ENCODE measurements around the gene KRT86. TPM values are rescaled to one million over a fixed set of nuclear protein-coding genes. Genes with fewer than 3 reads are reported as not detected.
A peak's percentile ranks its signal among the peaks of the same experiment; 100 is the strongest.

The KRT86 gene
- total and polyA plus RNA-seq, 2 of the 8 experiments (the other 6 are each of a cell fraction or from before 2014, with no cell fraction given): 0.12 TPM; not detected in 1

- Histone ChIP-seq H2BK120ac (replicated peaks; ENCODE audit: low read depth, low read length) (no peak overlapping the region), H3K4ac (replicated peaks; ENCODE audit: insufficient read length, low read depth, low read length) (no peak overlapping the region), H4K20me1 (replicated peaks in 1 of 2; ENCODE audit: control insufficient read depth in 1 of 2, insufficient read depth in 2 of 2, low read length in 2 of 2) (no peaks in the 10 kb centered on the region), H3K56ac (replicated peaks; ENCODE audit: insufficient read length, low read depth, low read length) (no peak overlapping the region), H3K23me2 (ENCODE audit: low read depth, low read length) (peaks cover 10% of the 10 kb centered on the region; the same call in 1 of the 2 replicates), H3K14ac (ENCODE audit: insufficient read length) (no peak overlapping the region), H2BK12ac (ENCODE audit: low read depth, low read length) (no peak overlapping the region), H3K36me3 (ENCODE audit: control insufficient read depth in 2 of 4, insufficient read depth in 4 of 4, low read length in 3 of 4) (no peaks in the 10 kb centered on the region), H3K18ac (ENCODE audit: extremely low read depth, low read length) (no peak overlapping the region), H2AK5ac (ENCODE audit: low read depth, low read length) (no peak overlapping the region), H3K27ac (ENCODE audit: low read depth, low read length) (no peak overlapping the region), H4K8ac (ENCODE audit: extremely low read depth, insufficient read depth, low read length) (no peak overlapping the region), H3K4me1 (replicated peaks in 1 of 4; ENCODE audit: control insufficient read depth in 3 of 4, insufficient read depth in 4 of 4, low read length in 3 of 4) (peaks cover 0 to 2% (median 0%) of the 10 kb centered on the region in 4 experiments; a peak in 1 of 7 replicates), H3K79me2 (ENCODE audit: control insufficient read depth in 1 of 2, insufficient read depth in 2 of 2, low read length in 2 of 2) (no peaks in the 10 kb centered on the region), H2BK20ac (ENCODE audit: low read length) (no peak overlapping the region), H2BK15ac (ENCODE audit: low read length) (0 out of 2 replicates have a peak overlapping the region, but pooled peaks have one; percentile 12), H3K27me3 (replicated peaks in 1 of 4; ENCODE audit: control insufficient read depth in 3 of 4, extremely low read depth in 1 of 4, insufficient read depth in 3 of 4, low read length in 3 of 4) (peaks cover 21 to 47% (median 36%) of the 10 kb centered on the region in 4 experiments), H3K9me3 (ENCODE audit: insufficient read depth in 2 of 2, low read depth in 1 of 2, low read length in 1 of 2) (no peaks in the 10 kb centered on the region; a peak in 1 of 4 replicates), H3K79me1 (ENCODE audit: low read depth, low read length) (no peaks in the 10 kb centered on the region), H3K4me2 (ENCODE audit: insufficient read depth in 1 of 2, low read depth in 2 of 2, low read length in 2 of 2) (no peak overlapping the region), H4K5ac (ENCODE audit: insufficient read length, low read depth, low read length) (no peak overlapping the region), H3K4me3 (ENCODE audit: extremely low read depth in 1 of 4, insufficient read depth in 2 of 4, low read depth in 3 of 4, low read length in 4 of 4) (no peak overlapping the region), H4K91ac (replicated peaks; ENCODE audit: insufficient read length, low read length) (no peak overlapping the region), H3K9ac (replicated peaks in 1 of 4; ENCODE audit: extremely low read depth in 1 of 4, low read depth in 3 of 4, low read length in 3 of 4) (no peak overlapping the region), H2BK5ac (ENCODE audit: low read depth, low read length) (no peak overlapping the region), H2AFZ (ENCODE audit: low read length) (no peak overlapping the region), H3K23ac (ENCODE audit: insufficient read length) (no peak overlapping the region)
- FAIRE-seq (no peak), DNase-seq (ENCODE audit: low read depth in 1 of 2, low spot score in 2 of 2) (no peak)
- 88% methylated on average over 5 of the region's 5 CpGs; no CpG with 5 or more reads in 1 of the 2 experiments for WGBS, 2 experiments (ENCODE audit: extremely low coverage in 1 of 2, insufficient coverage in 1 of 2, insufficient read length in 1 of 2, insufficient replicate concordance in 2 of 2, low coverage in 1 of 2, low lambda C conversion rate in 2 of 2, missing lambda C conversion rate in 1 of 2)
- ChIA-PET CTCF (ENCODE audit: partially characterized antibody) (interaction anchor here (0.9 to 13.1 kb wide), 23 partner anchors 13 to 569 kb away, joined by 3 to 353 read pairs (median 7); partner anchors contain the start of genes KRT7, KRT83 and KRT86), POLR2A (ENCODE audit: partially characterized antibody) (interaction anchor here (0.8 kb wide), 1 partner anchor 90 kb away, joined by 3 read pairs; no protein-coding TSS in a partner anchor)
- TF ChIP-seq SIX5 (IDR thresholded peaks at IDR 0.05; ENCODE audit: low read depth, low read length) (no peak), RBBP5 (IDR thresholded peaks at IDR 0.05; ENCODE audit: borderline replicate concordance, low read depth, low read length) (no peak), CTBP2 (IDR thresholded peaks at IDR 0.05; ENCODE audit: borderline replicate concordance, insufficient read depth, insufficient read length, low read length) (no peak), SAP30 (IDR thresholded peaks at IDR 0.05; ENCODE audit: insufficient read depth, insufficient replicate concordance, low read length) (no peak), GTF2F1 (IDR thresholded peaks at IDR 0.05; ENCODE audit: borderline replicate concordance, low read depth, low read length) (no peak), CHD2 (IDR thresholded peaks at IDR 0.05; ENCODE audit: low read length) (no peak), POLR2A (IDR thresholded peaks at IDR 0.05; ENCODE audit: control extremely low read depth in 1 of 2, low read depth in 2 of 2, low read length in 2 of 2) (no peak), SIN3A (conservative IDR thresholded peaks at IDR 0.05 in 1 of 2, IDR thresholded peaks at IDR 0.05 in 1 of 2; ENCODE audit: low read depth in 1 of 2, low read length in 2 of 2) (no peak), SP2 (IDR thresholded peaks at IDR 0.05; ENCODE audit: low read length) (no peak), CHD1 (IDR thresholded peaks at IDR 0.05; ENCODE audit: low read depth, low read length) (no peak), JUND (IDR thresholded peaks at IDR 0.05; ENCODE audit: low read length) (no peak), NRF1 (IDR thresholded peaks at IDR 0.05; ENCODE audit: low read depth, low read length) (no peak), GABPA (IDR thresholded peaks at IDR 0.05; ENCODE audit: borderline replicate concordance, insufficient read depth, low read length) (no peak)
Measured at GRCh38 chr12:52310622-52311284, 36.3 kb downstream of the KRT86 start.
